HG03342 (cell line): ENCODE data around the gene MYL2.

Experiments used
- ATAC-seq: cut with Tn5 transposase; IDR thresholded peaks from one replicate; pipeline ENCODE4 v1.9.1; 2021; ENCODE audit warnings: mild to moderate bottlenecking, moderate library complexity; ENCODE audit not compliant: unreplicated experiment

The MYL2 gene

DNA sequence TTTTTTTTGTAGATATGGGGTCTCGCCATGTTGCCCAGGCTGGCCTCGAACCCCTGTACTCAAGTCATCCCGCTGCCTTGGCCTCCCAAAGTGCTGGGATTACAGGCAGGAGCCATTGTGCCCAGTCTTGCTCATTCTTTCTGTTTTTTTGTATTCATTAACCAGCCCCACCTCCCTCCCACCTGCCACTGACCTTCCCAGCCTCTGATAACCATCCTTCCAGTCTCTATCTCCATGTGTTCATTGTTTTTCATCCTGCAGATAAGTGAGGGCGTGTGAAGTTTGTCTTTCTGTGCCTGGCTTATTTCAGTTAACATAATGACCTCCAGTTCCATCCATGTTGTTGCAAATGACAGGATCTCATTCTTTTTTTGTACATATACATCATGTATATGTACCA lies 19.0 kb downstream of the MYL2 start:
- ATAC-seq, result no peak

DNA sequence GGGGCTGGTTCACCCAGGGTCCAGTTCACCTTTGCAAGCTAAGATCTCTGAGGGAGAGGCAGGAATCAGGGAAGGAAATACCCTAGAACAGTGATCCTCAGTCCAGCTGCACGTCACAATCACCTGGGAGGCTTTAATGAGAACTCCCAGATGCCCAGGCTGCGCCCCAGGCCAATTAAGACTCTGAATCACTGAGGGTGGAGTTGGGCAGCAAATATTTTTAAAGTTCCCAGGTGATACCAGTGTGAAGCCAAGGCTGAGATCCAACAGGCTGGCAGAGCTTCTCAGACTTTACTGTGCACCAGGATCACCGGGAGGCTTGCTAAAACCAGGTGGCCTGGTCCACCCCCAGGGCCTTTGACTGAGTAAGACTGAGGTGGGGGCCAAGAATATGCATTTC lies 23.8 kb downstream of the MYL2 start:
- ATAC-seq, result no peak

DNA sequence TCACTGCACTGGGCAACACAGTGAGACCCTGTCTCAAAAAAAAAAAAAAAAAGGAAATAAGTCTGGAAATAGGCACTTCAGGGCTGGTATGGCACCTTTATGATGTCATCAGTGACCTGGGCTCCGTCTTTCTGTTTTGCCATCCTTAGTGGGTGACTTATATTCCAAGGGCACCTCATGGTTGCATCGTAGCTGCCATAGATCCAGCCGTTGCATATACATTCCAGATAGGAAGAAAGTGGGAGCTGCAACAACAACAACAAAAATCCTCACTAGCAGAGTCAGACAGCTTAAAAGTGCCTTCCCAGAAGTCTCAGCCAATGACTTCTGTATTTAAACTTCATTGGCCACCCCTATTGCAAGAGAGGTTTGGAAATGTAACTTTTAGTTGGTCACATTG lies 26.4 kb downstream of the MYL2 start:
- no peak for ATAC-seq

- no peak for ATAC-seq
Measured at GRCh38 chr12:110889361-110889760, 31.0 kb downstream of the MYL2 start.

GRCh38 chr12:110888256-110888991 lies 32.0 kb downstream of the MYL2 start:
- ATAC-seq, result no peak

DNA sequence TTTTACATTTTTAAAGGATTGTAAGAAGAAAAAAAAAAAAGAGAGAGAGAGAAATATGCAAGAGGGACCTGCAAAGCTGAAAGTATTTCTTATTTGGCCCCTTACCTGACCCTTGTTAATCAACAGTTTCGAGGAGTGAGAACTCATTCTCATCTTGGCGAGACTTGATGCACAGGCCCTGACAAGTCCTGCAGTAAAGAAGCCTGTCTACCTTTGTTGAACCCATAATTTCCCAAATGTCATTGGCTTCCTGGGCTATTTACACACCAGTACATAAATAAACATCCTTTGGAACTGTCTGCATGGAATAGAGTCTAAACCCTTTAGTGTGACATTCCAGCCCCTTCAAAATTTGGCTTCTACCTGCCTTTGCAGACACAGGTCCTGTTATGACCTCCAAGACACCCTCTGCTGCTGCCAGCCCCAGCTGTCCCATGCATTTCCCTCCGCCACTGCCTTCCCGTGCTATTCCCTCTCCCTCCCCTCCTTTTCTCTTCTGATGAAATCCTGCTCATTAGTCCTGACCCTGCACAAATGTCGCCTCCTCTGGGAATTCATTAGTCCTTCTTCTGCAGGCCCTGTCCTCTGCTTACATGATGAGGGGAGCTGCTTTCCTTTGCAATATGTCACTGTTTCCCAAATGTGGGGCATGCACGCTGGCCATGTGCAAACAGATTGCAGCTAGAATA lies 35.1 kb downstream of the MYL2 start:
- ATAC-seq, result no peak

- ATAC-seq, result no peak
Measured at GRCh38 chr12:110883251-110883650, 37.1 kb downstream of the MYL2 start.

GRCh38 chr12:110880651-110881050 lies 39.7 kb downstream of the MYL2 start:
- no peak for ATAC-seq

DNA sequence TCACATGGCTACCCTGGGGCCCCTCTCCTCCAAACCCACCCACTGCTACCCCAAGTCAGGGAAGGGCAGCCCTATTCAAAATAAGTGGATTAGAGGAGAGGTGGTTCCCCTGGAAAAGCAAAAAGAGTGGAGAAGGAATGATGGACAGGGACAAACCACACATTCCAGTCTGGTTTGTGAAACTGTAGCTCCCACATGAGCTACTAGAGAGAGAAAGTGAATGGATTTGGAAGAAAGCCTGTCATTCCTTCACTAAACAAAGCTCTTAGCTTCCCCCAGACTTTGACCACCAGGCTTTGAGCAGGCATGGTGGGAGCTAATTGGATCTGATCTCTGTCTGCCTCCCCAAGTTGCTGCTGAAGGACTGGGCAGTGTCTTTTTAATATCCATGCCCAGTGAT lies 45.6 kb downstream of the MYL2 start:
- no peak for ATAC-seq

- no peak for ATAC-seq
Measured at GRCh38 chr12:110874351-110874750, 46.0 kb downstream of the MYL2 start.

DNA sequence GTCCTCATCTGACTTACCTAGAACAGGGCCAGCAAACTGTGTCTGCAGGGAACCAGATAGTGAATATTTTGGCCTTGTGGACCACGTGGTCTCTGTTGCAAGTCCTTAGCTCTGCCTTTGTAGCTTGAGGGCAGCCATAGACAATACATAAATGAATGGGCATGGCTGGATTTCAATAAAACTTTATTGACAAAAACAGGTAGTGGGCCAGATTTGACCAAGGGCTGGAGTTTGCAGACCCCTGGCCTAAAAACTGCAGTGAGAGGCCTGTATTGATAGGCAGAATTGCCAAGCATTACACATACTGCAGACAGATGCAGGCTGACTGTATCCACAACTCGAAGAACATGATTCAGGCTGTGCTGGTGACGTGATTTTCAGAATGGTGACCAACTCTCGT lies 48.3 kb downstream of the MYL2 start:
- ATAC-seq, result no peak

DNA sequence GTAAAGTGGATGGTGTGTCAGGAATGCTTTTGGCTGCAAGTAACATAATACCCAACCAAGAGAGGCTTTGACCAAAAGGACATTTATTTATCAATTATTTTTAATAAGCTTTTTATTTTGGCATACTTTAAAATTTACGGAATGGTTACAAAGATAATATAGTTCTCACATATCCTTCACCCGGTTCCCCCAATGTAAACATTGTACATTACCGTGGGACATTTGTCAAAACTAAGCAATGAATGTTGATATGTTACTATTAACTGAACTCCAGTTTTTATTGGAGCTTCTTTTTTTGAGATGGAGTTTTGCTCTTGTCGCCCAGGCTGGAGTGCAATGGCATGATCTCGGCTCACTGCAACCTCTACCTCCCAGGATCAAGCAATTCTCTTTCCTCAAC lies 50.6 kb downstream of the MYL2 start:
- no peak for ATAC-seq

DNA sequence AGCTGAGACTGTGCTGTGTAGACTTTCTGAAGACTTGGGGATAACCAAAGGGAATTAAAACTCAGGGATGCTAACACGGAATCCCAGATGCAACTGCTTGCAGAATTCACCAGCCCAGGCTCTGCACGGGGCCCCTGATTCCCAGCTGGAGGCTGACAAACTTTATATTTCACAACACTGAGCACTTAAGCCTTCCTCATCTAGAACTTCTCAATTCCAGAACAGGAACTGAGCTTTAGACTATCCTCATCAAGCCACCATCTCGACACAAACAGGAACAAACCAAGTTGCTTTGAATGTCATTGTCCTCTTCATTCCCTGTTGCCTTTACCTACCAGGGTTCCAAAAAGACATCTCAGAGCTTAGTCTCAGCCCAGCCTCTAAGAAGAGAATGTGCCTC lies 51.4 kb downstream of the MYL2 start:
- no peak for ATAC-seq

GRCh38 chr12:110865521-110865920 lies 54.9 kb downstream of the MYL2 start:
- no peak for ATAC-seq

DNA sequence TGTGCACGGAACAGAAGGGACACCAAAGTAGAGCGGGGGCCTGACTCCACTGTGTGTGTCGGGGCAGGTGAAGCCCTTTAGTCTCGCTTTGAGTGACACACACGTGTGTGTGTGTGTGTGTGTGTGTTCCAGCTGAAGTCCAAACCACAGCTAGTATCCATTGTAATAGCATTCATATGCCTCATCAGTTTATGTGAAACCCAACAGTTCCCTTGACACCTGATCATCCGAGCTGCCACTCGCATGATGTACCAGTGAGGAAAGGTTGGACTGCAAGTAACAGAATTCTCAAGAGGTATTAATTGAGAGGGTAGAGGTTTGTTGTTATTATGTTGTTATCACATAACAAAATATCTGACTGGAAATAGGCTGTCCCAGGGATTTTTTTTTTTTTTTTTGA lies 57.2 kb downstream of the MYL2 start:
- ATAC-seq, result no peak

DNA sequence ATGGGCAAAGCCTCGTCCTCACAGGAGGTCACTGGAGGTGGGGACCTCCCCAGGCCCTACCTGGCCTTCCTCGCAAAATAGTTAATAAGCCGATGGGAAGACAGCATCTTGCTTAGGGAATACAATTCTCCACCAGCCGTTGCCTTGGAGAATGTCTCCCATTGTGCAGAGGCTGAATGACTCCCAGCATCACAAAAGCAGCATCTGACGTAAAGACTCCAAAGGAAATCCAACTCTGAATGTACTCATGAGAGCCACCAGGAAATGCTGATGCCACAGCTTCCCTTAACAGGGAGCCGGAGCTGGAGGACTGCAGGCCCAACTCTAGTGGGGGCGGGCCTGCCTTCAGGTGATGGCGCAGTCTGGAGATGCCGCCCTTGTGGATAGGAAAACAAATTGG lies 58.0 kb downstream of the MYL2 start:
- ATAC-seq, result no peak

GRCh38 chr12:110861729-110862128 lies 58.6 kb downstream of the MYL2 start:
- ATAC-seq, result no peak
